GM19043 (cell line): ENCODE data around the gene KIR3DL3.
"Not testable (repeated sequence)": the region's sequence is repeated elsewhere in the genome, so short reads cannot be mapped to it uniquely, and the experiment has no call there.

Experiments used
- ATAC-seq: cut with Tn5 transposase; IDR thresholded peaks from one replicate; pipeline ENCODE4 v1.9.1; 2021; ENCODE audit warnings: low read depth; ENCODE audit not compliant: unreplicated experiment

Gene KIR3DL3

GRCh38 chr19:54724142-54724541, at the start of gene KIR3DL3:
Gene KIR3DL3, plus strand, starts transcription at chr19:54724442. Its CDS starts 55 bp downstream, at chr19:54724497.
- ATAC-seq, result no peak

GRCh38 chr19:54676210-54676834, 47.9 kb upstream of the KIR3DL3 start:
- ATAC-seq, result not testable (repeated sequence)

GRCh38 chr19:54677217-54677616, 47.0 kb upstream of the KIR3DL3 start:
- ATAC-seq, result no peak

GRCh38 chr19:54681596-54681995, 42.6 kb upstream of the KIR3DL3 start:
- ATAC-seq, result not testable (repeated sequence)

GRCh38 chr19:54682306-54682856, 41.9 kb upstream of the KIR3DL3 start:
- ATAC-seq, result no peak

- ATAC-seq, result no peak
These were observed 39.7 kb upstream of the KIR3DL3 start for GRCh38 chr19:54684527-54684926.

- ATAC-seq, result no peak
These were observed 32.5 kb upstream of the KIR3DL3 start for GRCh38 chr19:54691582-54692297.

GRCh38 chr19:54692298-54692615, 32.0 kb upstream of the KIR3DL3 start:
- no peak for ATAC-seq

GRCh38 chr19:54694648-54695047, 29.6 kb upstream of the KIR3DL3 start:
- ATAC-seq, result no peak

GRCh38 chr19:54696117-54696548, 28.1 kb upstream of the KIR3DL3 start:
- ATAC-seq, result no peak

GRCh38 chr19:54696766-54697165, 27.5 kb upstream of the KIR3DL3 start:
- no peak for ATAC-seq

GRCh38 chr19:54697716-54698115, 26.5 kb upstream of the KIR3DL3 start:
- not testable (repeated sequence) for ATAC-seq

- no peak for ATAC-seq
These were observed 19.3 kb upstream of the KIR3DL3 start for GRCh38 chr19:54704928-54705327.

- ATAC-seq, result no peak
These were observed 16.3 kb upstream of the KIR3DL3 start for GRCh38 chr19:54707962-54708361.

- ATAC-seq, result no peak
These were observed 15.5 kb upstream of the KIR3DL3 start for GRCh38 chr19:54708781-54709180.

- ATAC-seq, result no peak
These were observed 14.9 kb upstream of the KIR3DL3 start for GRCh38 chr19:54709212-54709948.

GRCh38 chr19:54709956-54710355, 14.3 kb upstream of the KIR3DL3 start:
- not testable (repeated sequence) for ATAC-seq

- no peak for ATAC-seq
These were observed 402 bp downstream of the KIR3DL3 start for GRCh38 chr19:54724644-54725043.

- ATAC-seq, result no peak
These were observed 1.1 kb downstream of the KIR3DL3 start for GRCh38 chr19:54725321-54725720.

- ATAC-seq, result no peak
These were observed 3.3 kb downstream of the KIR3DL3 start for GRCh38 chr19:54727562-54727961.

GRCh38 chr19:54728167-54728566, 3.9 kb downstream of the KIR3DL3 start:
- no peak for ATAC-seq
